HEK293 (cell line): ENCODE data around the gene TYW1B.
"Not testable (repeated sequence)": the region's sequence is repeated elsewhere in the genome, so short reads cannot be mapped to it uniquely, and the experiment has no call there.

Experiments used
- ZNF513 ChIP-seq: fragments of 450-650 bp; IDR thresholded peaks from 2 replicates; pipeline ENCODE4 v1.5.1; 2018; ENCODE audit warnings: missing biosample characterization, missing genetic modification characterization
- ZNF626 ChIP-seq: fragments of 450-650 bp; sonication (Bioruptor Pico); formaldehyde crosslinking; IDR thresholded peaks from 2 replicates; pipeline ENCODE4 v1.5.1; 2018; ENCODE audit warnings: missing biosample characterization, missing genetic modification characterization, inconsistent platforms

- not testable (repeated sequence) for TF ChIP-seq ZNF626, ZNF513 (tag by site-specific recombination)
Observed at GRCh38 chr7:72705693-72706092, 122.3 kb downstream of the TYW1B start.
